NB4 (cell line): ENCODE results near the gene TMEM132C.

ENCODE experiments used
- DNase-seq: peaks from one replicate; pipeline ENCODE4 v3.0.0; 2010; ENCODE audit warnings: low read depth
- H3K4me3 ChIP-seq: one replicate; pipeline ENCODE4 v1.5.1; 2011; ENCODE audit warnings: mild to moderate bottlenecking, low read depth, low read length, moderate library complexity
- CTCF ChIP-seq: IDR thresholded peaks from one replicate; pipeline ENCODE4 v1.5.1; 2012; ENCODE audit warnings: low read depth, low read length
- MYC ChIP-seq: IDR thresholded peaks from 2 replicates; pipeline ENCODE4 v1.6.1; 2011; ENCODE audit warnings: low read depth, low read length
- POLR2A ChIP-seq: IDR thresholded peaks from 2 replicates; pipeline ENCODE4 v1.6.1; 2011; ENCODE audit warnings: mild to moderate bottlenecking; ENCODE audit not compliant: insufficient read length; ENCODE audit errors: extremely low read depth
- TF ChIP-seq, protein P1 (sequence below): IDR thresholded peaks from 2 replicates; pipeline ENCODE4 v1.6.1; 2011; ENCODE audit warnings: low read depth, low read length

TMEM132C gene

GRCh38 chr12:128567730-128568129, 300.8 kb downstream of the TMEM132C start:
- no peak overlapping the region for H3K4me3 ChIP-seq
- DNase-seq: no peak
- TF ChIP-seq, protein P1, sequence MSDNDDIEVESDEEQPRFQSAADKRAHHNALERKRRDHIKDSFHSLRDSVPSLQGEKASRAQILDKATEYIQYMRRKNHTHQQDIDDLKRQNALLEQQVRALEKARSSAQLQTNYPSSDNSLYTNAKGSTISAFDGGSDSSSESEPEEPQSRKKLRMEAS: no peak
- no peak for TF ChIP-seq POLR2A
- TF ChIP-seq CTCF: no peak

GRCh38 chr12:128570191-128571065, 303.5 kb downstream of the TMEM132C start:
- no peak for DNase-seq
- no peak overlapping the region for H3K4me3 ChIP-seq
- TF ChIP-seq CTCF (no peak), MYC (no peak), POLR2A (no peak)
- TF ChIP-seq, protein P1: no peak

DNA sequence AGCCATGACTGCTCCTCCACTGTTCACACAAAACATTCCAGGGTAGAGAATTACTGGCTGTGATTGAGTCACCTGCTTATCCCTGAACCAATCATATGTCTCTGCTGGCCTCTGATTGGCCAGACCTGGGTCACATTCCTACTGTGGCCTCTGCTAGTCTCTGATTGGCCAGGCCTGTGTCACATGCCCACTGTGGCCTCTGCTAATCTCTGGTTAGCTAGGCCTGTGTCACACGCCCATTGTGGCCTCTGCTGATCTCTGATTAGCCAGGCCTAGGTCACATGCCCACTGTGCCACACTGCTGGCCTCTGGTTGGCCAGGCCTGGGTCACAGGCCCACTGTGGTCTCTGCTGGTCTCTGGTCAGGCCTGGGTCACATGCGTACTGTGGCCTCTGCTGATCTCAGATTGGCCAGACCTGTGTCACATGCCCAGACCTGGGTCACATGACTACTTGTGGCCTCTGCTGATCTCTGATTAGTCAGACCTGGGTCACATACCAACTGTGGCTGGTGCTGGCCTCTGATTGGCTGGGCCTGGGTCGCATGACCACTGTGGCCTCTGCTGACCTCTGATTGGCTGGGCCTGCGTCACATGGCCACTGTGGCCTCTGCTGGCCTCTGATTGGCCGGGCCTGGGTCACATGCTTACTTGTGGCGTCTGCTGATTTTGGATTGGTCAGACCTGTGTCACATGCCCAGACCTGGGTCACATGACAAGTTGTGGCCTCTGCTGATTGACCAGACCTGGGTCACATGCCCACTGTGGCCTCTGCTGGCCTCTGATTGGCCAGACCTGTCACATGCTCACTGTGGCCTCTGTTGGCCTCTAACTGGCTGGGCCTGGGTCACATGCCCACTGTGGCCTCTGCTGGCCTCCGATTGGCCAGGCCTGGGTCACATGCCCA, 305.2 kb downstream of the TMEM132C start:
- no peak for DNase-seq
- TF ChIP-seq, protein P1: no peak
- TF ChIP-seq MYC (no peak), CTCF (no peak), POLR2A (no peak)

GRCh38 chr12:128573907-128574306, 306.9 kb downstream of the TMEM132C start:
- TF ChIP-seq, protein P1: no peak
- no peak for TF ChIP-seq POLR2A
- no peak for TF ChIP-seq CTCF
- TF ChIP-seq MYC: no peak
- no peak for DNase-seq
- H3K4me3 ChIP-seq: no peak overlapping the region

More for the DNA sequence above, 305.2 kb downstream of the TMEM132C start:
- H3K4me3 ChIP-seq: no peak overlapping the region

DNA sequence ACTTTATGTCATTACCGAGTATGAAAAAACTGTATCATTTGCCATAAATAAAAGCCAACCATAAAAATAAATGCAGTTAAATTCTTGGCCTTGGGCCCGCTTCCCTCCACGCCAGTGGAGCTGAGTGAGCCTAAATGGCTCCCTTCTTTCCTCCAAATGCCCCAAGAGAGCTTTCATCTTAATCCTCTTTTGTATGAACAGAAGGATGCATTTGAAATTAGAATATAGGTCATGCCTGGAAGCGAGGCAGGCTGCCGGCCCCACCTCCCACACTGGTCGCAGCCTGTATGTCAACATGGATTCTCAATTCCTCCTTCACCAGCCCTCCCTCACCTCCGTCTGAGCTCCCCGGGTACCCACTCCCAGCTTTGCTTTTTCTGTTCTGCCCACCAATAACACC, 311.1 kb downstream of the TMEM132C start:
- DNase-seq: no peak
- TF ChIP-seq POLR2A: no peak
- TF ChIP-seq CTCF: no peak
- TF ChIP-seq, protein P1: no peak
- TF ChIP-seq MYC: no peak
- H3K4me3 ChIP-seq: no peak overlapping the region
